ENCODE measurements around the gene UQCRQ.

UQCRQ gene

DNA sequence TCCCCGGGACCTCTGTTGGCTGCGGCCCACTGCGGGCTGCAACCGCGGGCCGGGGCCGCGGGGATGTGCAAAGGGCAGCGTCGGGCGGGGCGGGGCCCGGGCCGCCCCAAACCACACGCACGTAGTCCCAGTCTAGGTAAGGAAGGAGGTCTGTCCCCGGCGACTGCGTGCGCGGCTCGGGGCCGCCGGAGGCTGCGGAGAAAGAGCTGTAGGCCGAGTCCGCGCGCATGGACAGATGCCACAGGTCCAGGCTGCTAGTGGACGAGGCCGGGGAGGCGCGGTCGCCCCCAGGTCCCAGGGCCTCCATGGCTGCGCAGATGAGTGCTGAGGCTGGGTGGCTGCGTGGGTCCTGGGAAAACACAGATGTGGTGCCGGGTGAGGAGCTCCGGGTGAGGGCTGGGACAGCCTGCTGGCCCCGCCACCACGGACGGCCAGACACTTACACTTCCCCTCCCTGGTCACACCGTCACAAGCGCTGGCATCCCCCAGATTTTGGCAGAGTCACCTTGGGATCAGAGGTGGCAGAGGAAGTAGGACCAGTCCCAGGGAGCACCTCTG, 40.5 kb upstream of the UQCRQ start:
- H3K27me3 ChIP-seq, result peaks cover 0 to 7% of the 10 kb centered on the region in 2 donors
- intact Hi-C loops (cut with DNase I; ENCODE audit: low total_unique reads), result no loop called here
- H3K9me3 ChIP-seq, result no peaks in the 10 kb centered on the region
- H3K36me3 ChIP-seq, result peaks cover 0 to 14% (median 0%) of the 10 kb centered on the region in 3 donors
- H3K4me3 ChIP-seq, result peak overlapping the region; percentile 13 to 23
- no peak for TF ChIP-seq CTCF (IDR thresholded peaks at IDR 0.05)
- H3K27ac ChIP-seq, result no peak overlapping the region
- H3K4me1 ChIP-seq, result peaks cover 0 to 28% (median 21%) of the 10 kb centered on the region in 4 donors
- DNase-seq, result no peak

- DNase-seq, result no peak
These were observed 39.9 kb upstream of the UQCRQ start for GRCh38 chr5:132826424-132827082.

DNA sequence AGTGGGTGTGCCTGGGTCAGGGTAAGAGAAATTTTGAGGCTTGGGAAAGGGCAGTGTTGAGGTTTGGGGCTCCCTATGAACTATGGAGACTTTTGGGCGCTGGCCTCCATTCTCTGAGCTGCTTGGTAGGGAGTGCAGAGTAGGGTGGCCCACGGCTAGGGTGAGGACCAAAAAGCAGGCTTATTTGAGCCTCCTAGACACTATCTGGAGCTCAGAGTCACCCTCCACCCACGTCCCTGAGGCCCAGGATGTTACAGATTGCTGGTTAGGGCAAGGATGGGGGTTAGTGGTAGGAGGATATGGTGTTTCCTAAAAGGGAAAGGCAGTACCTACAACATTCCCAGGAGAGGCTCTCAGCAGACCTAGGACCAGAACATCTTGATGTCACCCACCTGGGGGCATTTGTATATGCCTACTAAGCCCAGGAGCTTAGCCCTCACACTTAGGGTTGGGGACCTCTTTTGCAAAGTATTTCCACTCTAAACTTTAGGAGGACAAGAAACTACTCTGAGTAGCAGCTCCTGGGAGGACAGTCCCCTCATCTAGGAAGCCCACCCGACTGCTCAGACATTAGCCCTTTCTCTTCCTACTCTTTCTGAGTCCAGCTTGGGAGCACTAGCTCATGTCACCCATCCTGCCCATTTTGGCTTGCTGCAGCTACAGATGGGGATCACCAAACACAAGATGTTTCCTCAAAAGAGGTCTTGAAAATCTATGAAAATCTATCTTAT, 38.3 kb upstream of the UQCRQ start:
- H3K27me3 ChIP-seq, result peaks cover 0 to 7% of the 10 kb centered on the region in 2 donors
- no peak overlapping the region for H3K27ac ChIP-seq
- H3K9me3 ChIP-seq, result no peaks in the 10 kb centered on the region
- DNase-seq, result no peak
- peaks cover 0 to 9% (median 0%) of the 10 kb centered on the region in 3 donors for H3K36me3 ChIP-seq
- peaks cover 0 to 25% (median 17%) of the 10 kb centered on the region in 4 donors for H3K4me1 ChIP-seq
- intact Hi-C loops (cut with DNase I; ENCODE audit: low total_unique reads), result no loop called here
- H3K4me3 ChIP-seq, result no peak overlapping the region
- no peak for TF ChIP-seq CTCF (IDR thresholded peaks at IDR 0.05)

More at GRCh38 chr5:132826424-132827082, 39.9 kb upstream of the UQCRQ start:
- intact Hi-C loops (cut with DNase I; ENCODE audit: low total_unique reads), result no loop called here
- H3K27me3 ChIP-seq, result peaks cover 0 to 7% of the 10 kb centered on the region in 2 donors
- H3K9me3 ChIP-seq, result no peaks in the 10 kb centered on the region
- no peak for TF ChIP-seq CTCF (IDR thresholded peaks at IDR 0.05)
- no peak overlapping the region for H3K27ac ChIP-seq
- peaks cover 0 to 29% (median 23%) of the 10 kb centered on the region in 4 donors for H3K4me1 ChIP-seq
- H3K36me3 ChIP-seq, result peaks cover 0 to 14% (median 0%) of the 10 kb centered on the region in 3 donors
- no peak overlapping the region for H3K4me3 ChIP-seq

DNA sequence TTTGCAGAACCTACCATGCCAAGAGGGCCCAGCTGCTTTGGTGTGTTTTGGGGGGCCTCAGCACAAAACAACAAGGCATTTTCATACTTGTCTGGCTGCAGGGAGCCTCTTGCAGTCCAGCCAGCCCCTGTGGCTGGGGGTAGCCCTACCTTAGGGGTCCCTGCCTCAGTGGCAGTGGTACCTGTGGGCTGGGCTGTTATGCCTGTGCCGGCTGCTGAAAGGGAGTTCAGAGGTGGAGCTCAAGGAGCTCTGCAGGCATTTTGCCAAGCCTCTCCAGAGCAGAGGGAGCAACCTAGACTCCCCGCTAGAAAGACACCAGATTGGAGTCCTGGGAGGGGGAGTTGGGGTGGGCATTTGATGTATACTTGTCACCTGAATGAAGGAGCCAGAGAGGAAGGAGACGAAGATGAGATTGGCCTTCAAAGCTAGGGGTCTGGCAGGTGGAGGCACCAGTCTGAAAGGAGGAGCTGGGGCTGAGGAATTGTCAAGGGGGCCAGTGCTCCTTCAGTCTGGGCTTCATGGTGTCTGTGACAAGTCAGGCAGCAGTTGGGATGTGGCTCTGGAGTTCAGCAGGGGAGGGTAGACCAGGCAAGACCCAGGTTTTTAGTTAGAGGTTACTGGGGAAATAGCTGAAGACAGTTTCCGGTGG, 37.5 kb upstream of the UQCRQ start:
- Histone ChIP-seq H3K36me3 (peaks cover 0 to 9% (median 0%) of the 10 kb centered on the region in 3 donors), H3K27ac (no peak overlapping the region), H3K4me1 (peaks cover 0 to 21% (median 13%) of the 10 kb centered on the region in 4 donors), H3K4me3 (peak overlapping the region in 1 of 2 donors; percentile 75), H3K27me3 (peaks cover 0 to 7% of the 10 kb centered on the region in 2 donors), H3K9me3 (no peaks in the 10 kb centered on the region)
- no peak for DNase-seq
- no peak for TF ChIP-seq CTCF (IDR thresholded peaks at IDR 0.05)
- intact Hi-C loops (cut with DNase I; ENCODE audit: low total_unique reads), result no loop called here

DNA sequence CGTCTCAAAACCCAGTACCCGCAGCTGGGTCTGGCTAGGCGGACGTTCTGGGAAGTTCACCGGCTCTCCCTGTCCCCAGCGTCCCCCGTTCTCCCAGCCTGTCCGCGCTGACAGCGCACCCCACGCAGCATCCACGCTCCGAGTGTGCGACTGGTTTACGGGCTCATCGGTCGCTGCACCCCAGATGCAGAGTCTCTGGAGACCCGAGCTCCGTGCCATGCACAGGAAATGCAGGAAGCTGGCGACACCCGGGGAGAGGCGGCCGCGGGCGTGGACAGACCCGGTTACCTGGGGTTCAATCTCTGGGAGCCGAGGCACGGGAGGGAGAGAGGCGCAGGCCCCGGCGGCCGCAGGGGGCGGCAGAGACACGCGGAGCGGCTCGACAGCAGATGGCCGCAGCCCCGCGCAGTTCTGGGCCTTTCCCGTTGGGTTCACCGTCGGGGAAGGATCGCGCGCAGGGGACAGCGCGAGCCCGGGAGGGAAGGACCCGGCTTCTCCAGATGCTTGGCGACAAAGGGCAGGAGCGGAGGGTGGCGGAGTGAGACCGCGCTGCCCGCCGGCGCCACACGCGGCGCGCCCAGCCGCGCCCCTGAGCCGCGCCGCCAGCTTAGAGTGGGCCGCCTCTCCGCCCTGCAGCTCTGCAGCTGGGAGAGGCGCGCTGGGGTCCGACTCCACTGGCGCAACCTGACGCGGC, 36.6 kb upstream of the UQCRQ start:
- H3K36me3 ChIP-seq, result peaks cover 0 to 9% (median 0%) of the 10 kb centered on the region in 3 donors
- peak; percentile 63 to 82 for DNase-seq
- TF ChIP-seq CTCF (IDR thresholded peaks at IDR 0.05), result peak; percentile 71 to 93
- peak overlapping the region; percentile 67 to 75 for H3K4me3 ChIP-seq
- intact Hi-C loops (cut with DNase I; ENCODE audit: low total_unique reads), result no loop called here
- peaks cover 0 to 7% of the 10 kb centered on the region in 2 donors for H3K27me3 ChIP-seq
- H3K4me1 ChIP-seq, result peaks cover 0 to 21% (median 13%) of the 10 kb centered on the region in 4 donors
- peak overlapping the region; percentile 42 to 51 for H3K27ac ChIP-seq
- H3K9me3 ChIP-seq, result no peaks in the 10 kb centered on the region

All from tibial artery (tissue), 4 donors.